BJ (cell line): ENCODE data around the gene ALPP. TPM values are rescaled to one million over a fixed set of nuclear protein-coding genes. Genes with fewer than 3 reads are reported as not detected.
"Not testable (repeated sequence)": the region's sequence is repeated elsewhere in the genome, so short reads cannot be mapped to it uniquely, and the experiment has no call there.

Experiments used
- CTCF ChIA-PET: fragments of 350-600 bp; formaldehyde crosslinking; extraction: SDS; loops from one replicate; lab custom pipeline; 2021; ENCODE audit warnings: antibody characterized with exemption, inconsistent platforms; lab: Yijun Ruan, JAX
- POLR2A ChIA-PET: fragments of 300-600 bp; sonication (Branson Sonifier 250); formaldehyde crosslinking; extraction: SDS; loops from one replicate; lab custom pipeline; 2021; ENCODE audit warnings: antibody characterized with exemption; lab: Charles Lee
- DNase-seq: peaks from one replicate; pipeline ENCODE4 v3.0.0-alpha.2; 2011; ENCODE audit warnings: low read depth
- H3K27me3 ChIP-seq: 2 replicates; pipeline ENCODE4 v1.6.0; 2011; ENCODE audit warnings: low read length; ENCODE audit not compliant: control insufficient read depth, insufficient read depth
- H3K36me3 ChIP-seq: 2 replicates; pipeline ENCODE4 v1.5.1; 2011; ENCODE audit warnings: low read length; ENCODE audit not compliant: control insufficient read depth, insufficient read depth
- H3K4me3 ChIP-seq: 2 replicates; pipeline ENCODE4 v1.5.1; 2011; ENCODE audit warnings: low read depth, mild to moderate bottlenecking, control low read depth, low read length
- polyA plus RNA-seq: library from polyadenylated mRNA; depleted of rRNA; stranded (reverse); fragments of >200 nt; gene quantifications from 2 replicates; pipeline ENCODE4 v1.2.3, GENCODE V29; 2011
- TF ChIP-seq, protein P1 (sequence below): IDR thresholded peaks from 2 replicates; pipeline ENCODE4 v1.5.1; 2011; ENCODE audit warnings: low read depth, mild to moderate bottlenecking, control low read depth, inconsistent platforms, low read length, moderate library complexity; ENCODE audit not compliant: insufficient read depth

ALPP gene
- polyA plus RNA-seq, 1 experiment, result not detected

DNA sequence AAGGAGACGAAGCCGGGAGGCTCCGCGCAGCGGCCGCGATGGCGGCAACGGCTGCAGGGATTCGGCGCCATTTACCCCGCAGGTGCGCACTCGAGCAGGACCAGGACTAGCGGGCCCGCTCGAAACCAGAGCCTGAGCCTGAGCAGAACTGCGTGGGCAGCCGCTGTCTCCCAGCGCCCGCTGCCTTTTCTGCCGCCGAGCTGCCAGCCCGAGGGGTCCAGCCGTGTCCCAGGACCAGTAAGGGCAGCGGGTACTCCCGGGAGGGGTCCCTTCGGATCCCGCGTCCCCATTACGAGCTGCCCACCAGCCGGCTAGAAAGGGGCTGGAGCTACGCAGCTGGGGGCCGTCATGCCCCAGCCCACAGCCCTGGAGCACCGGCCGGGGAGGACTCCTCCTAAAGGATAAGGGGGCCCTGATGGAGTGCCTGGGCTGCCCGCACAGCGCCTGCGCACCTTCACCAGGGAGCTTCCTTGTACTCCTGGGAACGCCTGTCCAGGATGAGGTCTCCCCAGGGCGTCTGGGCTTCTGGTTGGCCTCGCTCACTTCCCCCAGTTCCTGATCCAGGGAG, 9.9 kb downstream of the ALPP start:
- TF ChIP-seq, protein P1, sequence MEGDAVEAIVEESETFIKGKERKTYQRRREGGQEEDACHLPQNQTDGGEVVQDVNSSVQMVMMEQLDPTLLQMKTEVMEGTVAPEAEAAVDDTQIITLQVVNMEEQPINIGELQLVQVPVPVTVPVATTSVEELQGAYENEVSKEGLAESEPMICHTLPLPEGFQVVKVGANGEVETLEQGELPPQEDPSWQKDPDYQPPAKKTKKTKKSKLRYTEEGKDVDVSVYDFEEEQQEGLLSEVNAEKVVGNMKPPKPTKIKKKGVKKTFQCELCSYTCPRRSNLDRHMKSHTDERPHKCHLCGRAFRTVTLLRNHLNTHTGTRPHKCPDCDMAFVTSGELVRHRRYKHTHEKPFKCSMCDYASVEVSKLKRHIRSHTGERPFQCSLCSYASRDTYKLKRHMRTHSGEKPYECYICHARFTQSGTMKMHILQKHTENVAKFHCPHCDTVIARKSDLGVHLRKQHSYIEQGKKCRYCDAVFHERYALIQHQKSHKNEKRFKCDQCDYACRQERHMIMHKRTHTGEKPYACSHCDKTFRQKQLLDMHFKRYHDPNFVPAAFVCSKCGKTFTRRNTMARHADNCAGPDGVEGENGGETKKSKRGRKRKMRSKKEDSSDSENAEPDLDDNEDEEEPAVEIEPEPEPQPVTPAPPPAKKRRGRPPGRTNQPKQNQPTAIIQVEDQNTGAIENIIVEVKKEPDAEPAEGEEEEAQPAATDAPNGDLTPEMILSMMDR, result no peak
- H3K36me3 ChIP-seq, result no peaks in the 10 kb centered on the region
- ChIA-PET CTCF (no interaction called here), POLR2A (no interaction called here)
- no peak overlapping the region for H3K4me3 ChIP-seq
- DNase-seq, result no peak
- peaks cover 31% of the 10 kb centered on the region for H3K27me3 ChIP-seq

DNA sequence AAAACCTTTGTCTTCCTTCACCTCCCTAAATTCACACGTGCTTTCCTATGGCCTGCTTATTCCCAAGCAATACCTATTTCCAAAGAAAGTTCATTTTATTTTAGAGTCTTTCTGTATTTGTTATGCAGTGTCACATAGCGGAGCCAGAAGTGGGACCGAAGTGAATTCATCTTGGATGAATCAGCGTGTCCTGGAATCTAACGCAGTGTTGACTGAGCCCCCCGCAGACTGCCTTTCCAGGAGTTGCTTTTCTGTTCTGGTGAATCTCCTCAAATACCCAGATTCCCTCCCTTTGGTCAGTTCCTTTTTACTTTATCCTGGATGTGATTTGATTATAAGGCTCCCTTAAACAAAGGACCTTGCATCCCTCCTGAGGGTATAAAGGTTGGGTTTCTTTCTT, 10.8 kb downstream of the ALPP start:
- H3K27me3 ChIP-seq, result peaks cover 26% of the 10 kb centered on the region
- no peak overlapping the region for H3K4me3 ChIP-seq
- H3K36me3 ChIP-seq, result no peaks in the 10 kb centered on the region
- TF ChIP-seq, protein P1, result no peak
- DNase-seq, result no peak
- ChIA-PET CTCF (no interaction called here), POLR2A (no interaction called here)

DNA sequence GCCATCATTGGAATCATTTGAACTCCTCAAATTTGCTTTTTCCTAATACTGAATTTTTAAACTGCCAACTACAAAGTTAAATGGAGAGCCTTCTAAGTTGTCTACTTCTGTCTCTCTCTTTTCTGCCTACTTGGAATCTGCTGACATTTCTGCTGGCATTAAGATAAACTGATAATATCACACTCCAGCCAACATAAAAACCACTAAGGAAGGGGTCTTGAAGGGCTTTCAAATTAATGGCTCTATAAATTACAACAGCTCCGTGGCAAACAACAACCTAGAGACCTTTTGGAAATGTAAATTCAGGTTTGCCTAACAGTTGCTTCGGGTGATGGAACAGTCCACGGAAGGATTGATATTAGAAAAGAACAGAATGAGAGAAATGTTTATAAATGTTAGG, 12.1 kb downstream of the ALPP start:
- TF ChIP-seq, protein P1, result no peak
- Histone ChIP-seq H3K4me3 (no peak overlapping the region), H3K27me3 (peaks cover 24% of the 10 kb centered on the region), H3K36me3 (no peaks in the 10 kb centered on the region)
- CTCF ChIA-PET, result interaction anchor here (0.7 to 1.2 kb wide), 3 partner anchors 24 to 55 kb away, joined by 3 to 5 read pairs (median 3); no protein-coding TSS in a partner anchor
- POLR2A ChIA-PET, result no interaction called here
- no peak for DNase-seq

DNA sequence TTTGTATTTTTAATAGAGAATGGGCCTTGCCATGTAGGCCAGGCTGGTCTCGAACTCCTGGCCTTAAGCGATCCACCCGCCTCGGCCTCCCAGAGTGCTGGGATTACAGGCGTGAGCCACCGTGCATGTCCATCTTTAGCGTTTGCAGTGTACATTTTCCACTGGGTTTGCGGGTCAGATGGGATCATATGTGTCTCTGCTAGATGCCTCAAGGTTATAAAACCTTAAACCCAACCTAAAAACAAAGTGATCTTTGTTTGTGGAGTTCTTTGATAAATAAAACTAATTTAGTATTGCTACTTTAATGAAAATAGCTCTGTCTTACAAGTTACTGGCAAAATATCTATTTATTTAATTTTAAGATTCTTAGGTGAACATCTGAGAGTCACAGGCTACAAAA, 15.0 kb downstream of the ALPP start:
- TF ChIP-seq, protein P1, result no peak
- no peak for DNase-seq
- POLR2A ChIA-PET, result no interaction called here
- CTCF ChIA-PET, result interaction anchor here (1.1 kb wide), 1 partner anchor 46 kb away, joined by 5 read pairs; no protein-coding TSS in a partner anchor
- Histone ChIP-seq H3K36me3 (no peaks in the 10 kb centered on the region), H3K4me3 (no peak overlapping the region), H3K27me3 (peaks cover 7% of the 10 kb centered on the region)

DNA sequence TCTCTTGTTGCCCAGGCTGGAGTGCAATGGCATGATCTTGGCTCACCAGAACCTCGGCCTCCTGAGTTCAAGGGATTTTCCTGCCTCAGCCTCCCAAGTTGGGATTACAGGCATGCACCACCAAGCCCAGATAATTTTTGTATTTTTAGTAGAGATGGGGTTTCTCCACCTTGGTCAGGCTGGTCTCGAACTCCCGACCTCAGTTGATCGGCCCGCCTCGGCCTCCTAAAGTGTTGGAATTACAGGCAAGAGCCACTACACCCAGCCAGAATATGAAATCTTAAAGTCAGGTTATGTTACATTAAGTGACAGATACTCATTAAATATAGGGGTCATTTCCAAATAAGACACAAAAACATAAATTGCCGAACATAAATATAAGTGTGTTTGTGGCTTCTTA, 15.9 kb downstream of the ALPP start:
- H3K27me3 ChIP-seq, DNase-seq, POLR2A ChIA-PET, H3K4me3 ChIP-seq, H3K36me3 ChIP-seq: not testable (repeated sequence)
- CTCF ChIA-PET, result interaction anchor here (1.1 kb wide), 1 partner anchor 45 kb away, joined by 5 read pairs; no protein-coding TSS in a partner anchor

DNA sequence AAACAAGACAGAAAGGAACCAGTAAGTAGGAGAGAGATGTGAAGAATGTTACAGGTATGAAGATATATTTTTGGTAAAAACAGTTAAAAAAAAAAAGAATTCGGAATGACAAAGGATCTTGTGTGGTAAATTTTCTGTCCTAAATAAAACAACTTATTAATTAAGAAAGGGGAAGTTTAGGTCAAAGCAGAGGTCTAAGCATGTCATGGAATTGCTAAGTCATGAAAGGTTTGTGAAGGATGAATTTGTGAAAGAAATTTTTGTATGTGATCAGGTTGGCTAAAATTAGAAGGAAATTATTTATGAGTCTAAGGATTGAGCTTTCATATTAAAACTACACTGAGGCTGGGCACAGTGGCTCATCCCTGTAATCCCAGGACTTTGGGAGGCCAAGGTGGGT, 17.0 kb downstream of the ALPP start:
- CTCF ChIA-PET, result no interaction called here
- POLR2A ChIA-PET, result no interaction called here
- H3K27me3 ChIP-seq, result peaks cover 6% of the 10 kb centered on the region

More for the DNA sequence above, 17.0 kb downstream of the ALPP start:
- no peak for DNase-seq
- Histone ChIP-seq H3K36me3 (no peaks in the 10 kb centered on the region), H3K4me3 (no peak overlapping the region)
- TF ChIP-seq, protein P1, result no peak
